ENCODE data around the gene PKDREJ. TPM values are rescaled to one million over a fixed set of nuclear protein-coding genes. Genes with fewer than 3 reads are reported as not detected.
"Not testable (repeated sequence)": the region's sequence is repeated elsewhere in the genome, so short reads cannot be mapped to it uniquely, and the experiment has no call there.

PKDREJ gene
- total RNA-seq, 1 donor from 2014 or later, result not detected

- Histone ChIP-seq H3K27me3 (no peaks in the 10 kb centered on the region), H3K36me3 (peaks cover 58% of the 10 kb centered on the region), H3K4me3 (no peak overlapping the region), H3K9me3 (no peaks in the 10 kb centered on the region), H3K4me1 (peaks cover 19% of the 10 kb centered on the region), H3K27ac (no peak overlapping the region)
- intact Hi-C loops (cut with DNase I), result no loop called here
- DNase-seq (no peak), ATAC-seq (no peak)
- no peak for TF ChIP-seq CTCF (IDR thresholded peaks at IDR 0.05)
These were observed 9.8 kb upstream of the PKDREJ start for GRCh38 chr22:46272762-46273431.

GRCh38 chr22:46272196-46272595 is 9.1 kb upstream of the PKDREJ start:
- DNase-seq, result no peak
- H3K27ac ChIP-seq, result no peak overlapping the region
- no peaks in the 10 kb centered on the region for H3K27me3 ChIP-seq
- no peak for ATAC-seq
- H3K9me3 ChIP-seq, result no peaks in the 10 kb centered on the region
- intact Hi-C loops (cut with DNase I), result no loop called here
- no peak overlapping the region for H3K4me3 ChIP-seq
- peaks cover 22% of the 10 kb centered on the region for H3K4me1 ChIP-seq
- H3K36me3 ChIP-seq, result peaks cover 51% of the 10 kb centered on the region
- TF ChIP-seq CTCF (IDR thresholded peaks at IDR 0.05), result no peak

GRCh38 chr22:46269564-46269963 is 6.4 kb upstream of the PKDREJ start:
- Histone ChIP-seq H3K4me1 (peaks cover 27% of the 10 kb centered on the region), H3K27me3 (no peaks in the 10 kb centered on the region), H3K4me3 (no peak overlapping the region), H3K36me3 (peaks cover 29% of the 10 kb centered on the region), H3K9me3 (no peaks in the 10 kb centered on the region), H3K27ac (no peak overlapping the region)
- TF ChIP-seq CTCF (IDR thresholded peaks at IDR 0.05), result no peak
- DNase-seq (no peak), ATAC-seq (no peak)
- intact Hi-C loops (cut with DNase I), result no loop called here

GRCh38 chr22:46267431-46268279 is 4.5 kb upstream of the PKDREJ start, which contains the start of gene TTC38:
TTC38 (plus strand) TSS chr22:46268008; CDS start chr22:46268040, 32 bp downstream.
- peak within 1 kb of the TSS; percentile 88 for H3K4me3 ChIP-seq
- peak; percentile 98 for ATAC-seq
- H3K4me1 ChIP-seq, result peaks cover 27% of the 10 kb centered on the region
- H3K27ac ChIP-seq, result peak within 1 kb of the TSS; percentile 86
- H3K9me3 ChIP-seq, result no peaks in the 10 kb centered on the region
- intact Hi-C loops (cut with DNase I), result no loop called here
- peak; percentile 96 for DNase-seq
- H3K27me3 ChIP-seq, result no peaks in the 10 kb centered on the region
- peaks cover 10% of the 10 kb centered on the region for H3K36me3 ChIP-seq
- TF ChIP-seq CTCF (IDR thresholded peaks at IDR 0.05), result no peak

GRCh38 chr22:46265627-46266026 is 2.5 kb upstream of the PKDREJ start:
- H3K27ac ChIP-seq; intact Hi-C loops (cut with DNase I); H3K9me3 ChIP-seq; H3K36me3 ChIP-seq; H3K4me3 ChIP-seq; ATAC-seq; DNase-seq: not testable (repeated sequence)
- H3K4me1 ChIP-seq, result peaks cover 27% of the 10 kb centered on the region
- peaks cover 13% of the 10 kb centered on the region for H3K27me3 ChIP-seq

GRCh38 chr22:46264520-46264919 is 1.4 kb upstream of the PKDREJ start:
- H3K9me3 ChIP-seq; H3K4me3 ChIP-seq; DNase-seq; intact Hi-C loops (cut with DNase I); ATAC-seq; H3K36me3 ChIP-seq; H3K27ac ChIP-seq: not testable (repeated sequence)
- peaks cover 13% of the 10 kb centered on the region for H3K27me3 ChIP-seq
- H3K4me1 ChIP-seq, result peaks cover 22% of the 10 kb centered on the region
